Trophoblast cell (in vitro differentiated cells and primary cell): Measurements from ENCODE around the gene ATP2B3.

Experiments used
- DNase-seq, 2 donors: peaks; one replicate each; pipeline ENCODE4 v3.0.0-alpha.2; 2016
- H2AFZ ChIP-seq: 2 replicates; pipeline ENCODE4 v1.6.1; 2013; ENCODE audit warnings: low read length, moderate library complexity, mild to moderate bottlenecking; ENCODE audit not compliant: insufficient read depth, poor library complexity
- H2AK5ac ChIP-seq: 2 replicates; pipeline ENCODE4 v1.6.1; 2013; ENCODE audit warnings: mild to moderate bottlenecking, low read length
- H2BK120ac ChIP-seq: 2 replicates; pipeline ENCODE4 v1.6.1; 2013; ENCODE audit warnings: low read length, mild to moderate bottlenecking, moderate library complexity; ENCODE audit not compliant: insufficient read depth, poor library complexity
- H2BK12ac ChIP-seq: 2 replicates; pipeline ENCODE4 v1.6.1; 2013; ENCODE audit warnings: mild to moderate bottlenecking, low read length, moderate library complexity
- H2BK5ac ChIP-seq: 2 replicates; pipeline ENCODE4 v1.6.1; 2013; ENCODE audit warnings: low read length, low read depth, moderate library complexity, mild to moderate bottlenecking; ENCODE audit not compliant: poor library complexity
- H3K14ac ChIP-seq: 2 replicates; pipeline ENCODE4 v1.6.1; 2013; ENCODE audit warnings: mild to moderate bottlenecking, low read length
- H3K18ac ChIP-seq: 2 replicates; pipeline ENCODE4 v1.6.1; 2013; ENCODE audit warnings: mild to moderate bottlenecking, low read length
- H3K23ac ChIP-seq: 2 replicates; pipeline ENCODE4 v1.6.1; 2013; ENCODE audit warnings: low read length
- H3K27ac ChIP-seq: 2 replicates; pipeline ENCODE4 v1.5.1; 2013; ENCODE audit warnings: low read depth, mild to moderate bottlenecking, inconsistent platforms, low read length, moderate library complexity
- H3K27me3 ChIP-seq: 2 replicates; pipeline ENCODE4 v1.6.1; 2013; ENCODE audit warnings: inconsistent platforms, mild to moderate bottlenecking, low read length, moderate library complexity; ENCODE audit not compliant: insufficient read depth
- H3K36me3 ChIP-seq, 2 experiments: 1 replicate in 1 of 2; 2 replicates in 1 of 2; pipeline ENCODE4 v1.6.1; 2013; ENCODE audit warnings: low read length in 2 of 2, mild to moderate bottlenecking in 2 of 2, moderate library complexity in 1 of 2; ENCODE audit not compliant: insufficient read depth in 2 of 2, control insufficient read depth in 1 of 2
- H3K4ac ChIP-seq: 2 replicates; pipeline ENCODE4 v1.6.1; 2013; ENCODE audit warnings: low read depth, mild to moderate bottlenecking, low read length, moderate library complexity
- H3K4me1 ChIP-seq, 2 experiments: 1 replicate in 1 of 2; 2 replicates in 1 of 2; pipeline ENCODE4 v1.6.1; 2013; ENCODE audit warnings: low read length in 2 of 2, mild to moderate bottlenecking in 2 of 2, moderate library complexity in 1 of 2; ENCODE audit not compliant: insufficient read depth in 2 of 2, control insufficient read depth in 1 of 2
- H3K4me2 ChIP-seq: 2 replicates; pipeline ENCODE4 v1.6.1; 2013; ENCODE audit warnings: inconsistent platforms, mild to moderate bottlenecking, low read length, moderate library complexity
- H3K4me3 ChIP-seq: 2 replicates; pipeline ENCODE4 v1.5.1; 2013; ENCODE audit warnings: mild to moderate bottlenecking, low read depth, low read length, inconsistent platforms
- H3K79me1 ChIP-seq: one replicate; pipeline ENCODE4 v1.6.1; 2013; ENCODE audit warnings: low read length
- H3K79me2 ChIP-seq: 2 replicates; pipeline ENCODE4 v1.6.1; 2013; ENCODE audit warnings: low read length, mild to moderate bottlenecking; ENCODE audit not compliant: control insufficient read depth, insufficient read depth, poor library complexity
- H3K9ac ChIP-seq: 2 replicates; pipeline ENCODE4 v1.6.1; 2013; ENCODE audit warnings: mild to moderate bottlenecking, low read length
- H3K9me3 ChIP-seq: 2 replicates; pipeline ENCODE4 v1.6.1; 2013; ENCODE audit warnings: low read depth, mild to moderate bottlenecking, control low read depth, inconsistent platforms, low read length; ENCODE audit not compliant: insufficient read depth
- H4K12ac ChIP-seq: 2 replicates; pipeline ENCODE4 v1.6.1; 2013; ENCODE audit warnings: low read depth, mild to moderate bottlenecking, low read length, moderate library complexity
- H4K8ac ChIP-seq: 2 replicates; pipeline ENCODE4 v1.6.1; 2013; ENCODE audit warnings: low read depth, mild to moderate bottlenecking, low read length, moderate library complexity
- H4K91ac ChIP-seq: one replicate; pipeline ENCODE4 v1.6.1; 2013; ENCODE audit warnings: low read depth, mild to moderate bottlenecking, low read length, moderate library complexity
- WGBS: extraction: QIAGEN DNeasy Blood & Tissue Kit; methylation state at CpG from one replicate; pipeline ENCODE4 v1.1.7; 2013; ENCODE audit warnings: missing lambda C conversion rate; ENCODE audit not compliant: insufficient read length, insufficient coverage; ENCODE audit errors: extremely low coverage; 5-methylcytosine and 5-hydroxymethylcytosine counted together

ATP2B3 gene

GRCh38 chrX:153533091-153533490 lies 15.6 kb downstream of the ATP2B3 start:
- Histone ChIP-seq H3K36me3 (no peaks in the 10 kb centered on the region), H3K79me2 (no peaks in the 10 kb centered on the region), H2BK12ac (no peak overlapping the region), H2AFZ (no peak overlapping the region), H4K12ac (no peak overlapping the region), H3K4me2 (no peak overlapping the region), H3K4ac (no peak overlapping the region), H3K9ac (no peak overlapping the region), H3K4me1 (no peaks in the 10 kb centered on the region), H3K9me3 (no peaks in the 10 kb centered on the region), H3K27ac (no peak overlapping the region), H2AK5ac (no peak overlapping the region), H3K14ac (no peak overlapping the region), H3K4me3 (no peak overlapping the region), H2BK120ac (no peak overlapping the region), H4K8ac (no peak overlapping the region), H3K23ac (no peak overlapping the region), H2BK5ac (no peak overlapping the region), H3K27me3 (no peaks in the 10 kb centered on the region), H3K18ac (no peak overlapping the region), H4K91ac (no peak overlapping the region), H3K79me1 (no peaks in the 10 kb centered on the region)
- no peak for DNase-seq
- WGBS = no CpG with 5 or more reads among the region's 15 CpGs

GRCh38 chrX:153537080-153537479 lies 19.6 kb downstream of the ATP2B3 start:
- H3K27ac ChIP-seq = no peak overlapping the region
- no peak overlapping the region for H2BK5ac ChIP-seq
- no peaks in the 10 kb centered on the region for H3K27me3 ChIP-seq
- H3K14ac ChIP-seq = no peak overlapping the region
- no CpG with 5 or more reads among the region's 11 CpGs for WGBS
- no peak overlapping the region for H2BK120ac ChIP-seq
- H2BK12ac ChIP-seq = no peak overlapping the region
- H3K4me1 ChIP-seq = no peaks in the 10 kb centered on the region
- no peaks in the 10 kb centered on the region for H3K79me2 ChIP-seq
- H3K36me3 ChIP-seq = no peaks in the 10 kb centered on the region
- H2AFZ ChIP-seq = no peak overlapping the region
- H3K9ac ChIP-seq = no peak overlapping the region
- no peak overlapping the region for H4K12ac ChIP-seq
- no peak overlapping the region for H3K4ac ChIP-seq
- no peak overlapping the region for H3K18ac ChIP-seq
- no peak overlapping the region for H3K4me2 ChIP-seq
- no peak overlapping the region for H4K8ac ChIP-seq
- H3K9me3 ChIP-seq = no peaks in the 10 kb centered on the region
- H3K23ac ChIP-seq = no peak overlapping the region
- H2AK5ac ChIP-seq = no peak overlapping the region
- no peaks in the 10 kb centered on the region for H3K79me1 ChIP-seq
- no peak overlapping the region for H4K91ac ChIP-seq
- no peak for DNase-seq
- H3K4me3 ChIP-seq = no peak overlapping the region

GRCh38 chrX:153537526-153538295 lies 20.3 kb downstream of the ATP2B3 start:
- Histone ChIP-seq H2BK120ac (no peak overlapping the region), H3K36me3 (no peaks in the 10 kb centered on the region), H3K4me2 (no peak overlapping the region), H3K18ac (no peak overlapping the region), H3K79me1 (no peaks in the 10 kb centered on the region), H3K4me3 (no peak overlapping the region), H3K27me3 (no peaks in the 10 kb centered on the region), H3K79me2 (no peaks in the 10 kb centered on the region), H2BK5ac (no peak overlapping the region), H2AFZ (no peak overlapping the region), H3K27ac (no peak overlapping the region), H3K9ac (no peak overlapping the region), H4K12ac (no peak overlapping the region), H3K23ac (no peak overlapping the region), H3K14ac (no peak overlapping the region), H3K9me3 (no peaks in the 10 kb centered on the region), H2BK12ac (no peak overlapping the region), H3K4ac (no peak overlapping the region), H3K4me1 (no peaks in the 10 kb centered on the region), H4K8ac (no peak overlapping the region), H4K91ac (no peak overlapping the region), H2AK5ac (no peak overlapping the region)
- no peak for DNase-seq
- no CpG with 5 or more reads among the region's 26 CpGs for WGBS

- Histone ChIP-seq H4K91ac (no peak overlapping the region), H3K79me1 (no peaks in the 10 kb centered on the region), H3K4me3 (no peak overlapping the region), H3K23ac (no peak overlapping the region), H3K27me3 (no peaks in the 10 kb centered on the region), H4K12ac (no peak overlapping the region), H2BK120ac (no peak overlapping the region), H3K4me1 (no peaks in the 10 kb centered on the region), H3K4me2 (no peak overlapping the region), H2BK12ac (no peak overlapping the region), H2BK5ac (no peak overlapping the region), H2AFZ (no peak overlapping the region), H3K9me3 (no peaks in the 10 kb centered on the region), H2AK5ac (no peak overlapping the region), H3K14ac (no peak overlapping the region), H3K4ac (no peak overlapping the region), H3K18ac (no peak overlapping the region), H3K9ac (no peak overlapping the region), H3K79me2 (no peaks in the 10 kb centered on the region), H4K8ac (no peak overlapping the region), H3K27ac (no peak overlapping the region), H3K36me3 (no peaks in the 10 kb centered on the region)
- no peak for DNase-seq
- no CpG with 5 or more reads among the region's 17 CpGs for WGBS
These were observed 21.0 kb downstream of the ATP2B3 start for GRCh38 chrX:153538424-153538823.
